Keratinocyte (primary cell): Measurements from ENCODE around the gene ZER1. TPM values are rescaled to one million over a fixed set of nuclear protein-coding genes. Genes with fewer than 3 reads are reported as not detected.
A peak's percentile ranks its signal among the peaks of the same experiment; 100 is the strongest.

Experiments used
- DNase-seq: peaks from one replicate; pipeline ENCODE4 v3.0.0-alpha.2; 2011; ENCODE audit warnings: low read depth, missing footprints, low spot score
- FAIRE-seq: peaks from 2 replicates; lab custom pipeline; 2011; peaks lifted over from hg19 to GRCh38; lab: Jason Lieb, UNC
- H2AFZ ChIP-seq: 2 replicates; pipeline ENCODE4 v1.6.0; 2012; ENCODE audit warnings: low read length, control low read depth, inconsistent platforms; ENCODE audit not compliant: control insufficient read depth
- H3K27ac ChIP-seq: 2 replicates; pipeline ENCODE4 v1.5.1; 2011; ENCODE audit warnings: low read length; ENCODE audit not compliant: control insufficient read depth, insufficient read depth
- H3K27me3 ChIP-seq: 3 replicates; pipeline ENCODE4 v1.6.0; 2011; ENCODE audit warnings: low read length; ENCODE audit not compliant: control insufficient read depth, insufficient read depth; ENCODE audit errors: extremely low read depth
- H3K36me3 ChIP-seq, 2 experiments: 2 replicates in 1 of 2; 3 replicates in 1 of 2; pipeline ENCODE4 v1.5.1; 2011; ENCODE audit warnings: low read length in 2 of 2, mild to moderate bottlenecking in 1 of 2; ENCODE audit not compliant: control insufficient read depth in 2 of 2, insufficient read depth in 2 of 2; ENCODE audit errors: extremely low read depth in 1 of 2
- H3K4me1 ChIP-seq: 3 replicates; pipeline ENCODE4 v1.5.1; 2011; ENCODE audit warnings: low read length; ENCODE audit not compliant: control insufficient read depth, insufficient read depth; ENCODE audit errors: extremely low read depth
- H3K4me2 ChIP-seq: 3 replicates; pipeline ENCODE4 v1.6.0; 2011; ENCODE audit warnings: low read depth, low read length; ENCODE audit not compliant: control insufficient read depth, insufficient read depth; ENCODE audit errors: extremely low read depth
- H3K4me3 ChIP-seq, 3 experiments: fragments of 200-600 bp in 1 of 3; sonication (generic) in 1 of 3; 2 replicates in 2 of 3; 3 replicates in 1 of 3; pipeline ENCODE4 v1.5.1; 2011 to 2016; ENCODE audit warnings: low read length in 3 of 3, mild to moderate bottlenecking in 3 of 3, control low read depth in 2 of 3, inconsistent platforms in 1 of 3, low read depth in 1 of 3, mixed read lengths in 1 of 3, mixed run types in 1 of 3, moderate library complexity in 1 of 3; ENCODE audit not compliant: control insufficient read depth in 2 of 3, insufficient read depth in 2 of 3; ENCODE audit errors: extremely low read depth in 1 of 3
- H3K79me2 ChIP-seq: 2 replicates; pipeline ENCODE4 v1.6.0; 2012; ENCODE audit warnings: low read length; ENCODE audit not compliant: control insufficient read depth, insufficient read depth
- H3K9ac ChIP-seq: 3 replicates; pipeline ENCODE4 v1.6.0; 2011; ENCODE audit warnings: low read length; ENCODE audit not compliant: control insufficient read depth, insufficient read depth; ENCODE audit errors: extremely low read depth
- H3K9me1 ChIP-seq: 3 replicates; pipeline ENCODE4 v1.6.0; 2011; ENCODE audit warnings: low read length; ENCODE audit not compliant: control insufficient read depth, insufficient read depth; ENCODE audit errors: extremely low read depth
- H3K9me3 ChIP-seq: 2 replicates; pipeline ENCODE4 v1.5.1; 2012; ENCODE audit warnings: low read depth, low read length; ENCODE audit not compliant: control insufficient read depth
- H4K20me1 ChIP-seq: 3 replicates; pipeline ENCODE4 v1.6.0; 2011; ENCODE audit warnings: low read length; ENCODE audit not compliant: control insufficient read depth, insufficient read depth; ENCODE audit errors: extremely low read depth
- CTCF ChIP-seq, 3 experiments: IDR thresholded peaks in 1 of 3; conservative IDR thresholded peaks in 1 of 3; optimal IDR thresholded peaks in 1 of 3; 2 replicates in 2 of 3; 3 replicates in 1 of 3; pipeline versions ENCODE3 to v1.5.1; 2011; ENCODE audit warnings: low read length in 3 of 3, mild to moderate bottlenecking in 3 of 3, moderate library complexity in 2 of 3, control low read depth in 1 of 3, inconsistent platforms in 1 of 3; ENCODE audit not compliant: insufficient read depth in 2 of 3; ENCODE audit errors: extremely low read depth in 1 of 3
- EZH2 ChIP-seq: IDR thresholded peaks from one replicate; pipeline ENCODE4 v1.6.1; 2012; ENCODE audit warnings: inconsistent platforms, mild to moderate bottlenecking, low read length, moderate library complexity
- dilution Hi-C: fragments of 300-500 bp; cut with MboI; formaldehyde crosslinking; loops from one replicate; pipeline ENCODE4 v1.7.0; 2020; ENCODE audit warnings: low sequenced_read_pairs; ENCODE audit not compliant: extremely low pct_ligation_motif_present
- polyA plus RNA-seq, 5 experiments: library from polyadenylated mRNA; depleted of rRNA in 3 of 5; stranded (reverse) in 3 of 5; stranded (forward) in 1 of 5; unstranded in 1 of 5; fragments of >200 nt; gene quantifications; 1 replicate in 1 of 5; 2 replicates in 3 of 5; 3 replicates in 1 of 5; pipeline versions ENCODE4 v1.2.1 to v1.2.3, GENCODE V29; 2011 to 2012; ENCODE audit warnings: missing spikeins in 2 of 5, low read depth in 1 of 5, low replicate concordance in 1 of 5

The ZER1 gene
- polyA plus RNA-seq, 1 donor (not counting 4 experiments of a cell fraction or from before 2014, with no cell fraction given), result 14.9 TPM

- Histone ChIP-seq H3K36me3 (peaks cover 0 to 4% of the 10 kb centered on the region in 2 experiments), H3K9me1 (no peaks in the 10 kb centered on the region), H3K79me2 (peaks cover 10% of the 10 kb centered on the region), H3K4me1 (peaks cover 12% of the 10 kb centered on the region), H3K9me3 (no peaks in the 10 kb centered on the region), H3K4me3 (no peak overlapping the region), H3K9ac (no peak overlapping the region), H2AFZ (no peak overlapping the region), H3K4me2 (no peak overlapping the region), H3K27ac (no peak overlapping the region), H3K27me3 (no peaks in the 10 kb centered on the region), H4K20me1 (no peaks in the 10 kb centered on the region)
- DNase-seq, result no peak
- dilution Hi-C loops, result no loop called here
- TF ChIP-seq EZH2, result no peak
- TF ChIP-seq CTCF (optimal IDR thresholded peaks at IDR 0.05 in 1 of 3, IDR thresholded peaks at IDR 0.05 in 1 of 3, conservative IDR thresholded peaks at IDR 0.05 in 1 of 3; ENCODE audit: extremely low read depth in 1 of 3, insufficient read depth in 2 of 3, low read length in 3 of 3), result no peak
- FAIRE-seq, result no peak
Measured at GRCh38 chr9:128727640-128728248, 44.0 kb downstream of the ZER1 start.

GRCh38 chr9:128724744-128725211 is 46.9 kb downstream of the ZER1 start:
- TF ChIP-seq CTCF (optimal IDR thresholded peaks at IDR 0.05 in 1 of 3, IDR thresholded peaks at IDR 0.05 in 1 of 3, conservative IDR thresholded peaks at IDR 0.05 in 1 of 3; ENCODE audit: extremely low read depth in 1 of 3, insufficient read depth in 2 of 3, low read length in 3 of 3) (peak in 2 of 3 experiments; percentile 4 to 34), EZH2 (no peak)
- Histone ChIP-seq H2AFZ (peak overlapping the region; percentile 15), H3K79me2 (peaks cover 11% of the 10 kb centered on the region), H3K4me1 (peaks cover 13% of the 10 kb centered on the region), H3K27ac (peak overlapping the region; percentile 4), H3K9ac (peak overlapping the region; percentile 16), H3K4me2 (peak overlapping the region; percentile 76), H4K20me1 (no peaks in the 10 kb centered on the region), H3K27me3 (no peaks in the 10 kb centered on the region), H3K4me3 (peak overlapping the region; percentile 55 to 60 (median 59)), H3K9me3 (no peaks in the 10 kb centered on the region), H3K36me3 (peaks cover 6% of the 10 kb centered on the region in 2 experiments), H3K9me1 (no peaks in the 10 kb centered on the region)
- FAIRE-seq (peak; percentile 81), DNase-seq (peak; percentile 56)
- dilution Hi-C loops, result no loop called here
